PC-3 (cell line): ENCODE measurements around the gene XK. TPM values are rescaled to one million over a fixed set of nuclear protein-coding genes. Genes with fewer than 3 reads are reported as not detected.

ENCODE experiments used
- ATAC-seq: fragments of 200-7000 bp; cut with Tn5 transposase; 2 replicates; pipeline ENCODE4 v1.9.1; 2020; ENCODE audit warnings: mild to moderate bottlenecking, moderate library complexity
- BruUV-seq: library from RNA; stranded (reverse); fragments of 400-500 nt; replicated peaks from 2 replicates; lab custom pipeline; 2021; lab: Mats Ljungman, UMichigan
- CTCF ChIA-PET: fragments of 300-600 bp; sonication (Branson Sonifier 250); formaldehyde crosslinking; loops from one replicate; lab custom pipeline; 2022; ENCODE audit warnings: antibody characterized with exemption; lab: Charles Lee
- POLR2A ChIA-PET: fragments of 300-600 bp; sonication (Branson Sonifier 250); formaldehyde crosslinking; loops from one replicate; lab custom pipeline; 2022; ENCODE audit warnings: antibody characterized with exemption; ENCODE audit not compliant: unreplicated experiment; lab: Charles Lee
- DNase-seq: peaks from one replicate; pipeline ENCODE4 v3.0.0-alpha.2; 2015
- H2AFZ ChIP-seq: fragments of 300-600 bp; sonication (generic); 2 replicates; pipeline ENCODE4 v1.6.0; 2016; ENCODE audit warnings: antibody characterized with exemption, low read length
- H3F3A ChIP-seq: fragments of 300-600 bp; sonication (generic); one replicate; pipeline ENCODE4 v1.6.0; 2017; ENCODE audit warnings: antibody characterized with exemption, low read length, control low read depth, mild to moderate bottlenecking; ENCODE audit not compliant: unreplicated experiment
- H3K27ac ChIP-seq: fragments of 300-600 bp; sonication (generic); 2 replicates; pipeline ENCODE4 v1.5.1; 2016; ENCODE audit warnings: mild to moderate bottlenecking, low read length
- H3K27me3 ChIP-seq: fragments of 300-600 bp; sonication (generic); 2 replicates; pipeline ENCODE4 v1.6.1; 2016; ENCODE audit warnings: low read length, mixed read lengths
- H3K36me3 ChIP-seq: fragments of 300-600 bp; sonication (generic); 2 replicates; pipeline ENCODE4 v1.6.1; 2016; ENCODE audit warnings: low read depth, mixed run types, low read length, mixed read lengths
- H3K4me1 ChIP-seq: fragments of 300-600 bp; sonication (generic); 2 replicates; pipeline ENCODE4 v1.5.1; 2016; ENCODE audit warnings: low read length; ENCODE audit not compliant: insufficient read depth
- H3K4me2 ChIP-seq: fragments of 300-600 bp; sonication (generic); 2 replicates; pipeline ENCODE4 v1.6.0; 2016; ENCODE audit warnings: low read length
- H3K4me3 ChIP-seq: fragments of 300-600 bp; sonication (generic); 2 replicates; pipeline ENCODE4 v1.5.1; 2016; ENCODE audit warnings: mild to moderate bottlenecking, low read length, mixed read lengths
- H3K79me2 ChIP-seq: fragments of 300-600 bp; sonication (generic); 2 replicates; pipeline ENCODE4 v1.6.1; 2017; ENCODE audit warnings: low read length, mixed read lengths
- H3K9ac ChIP-seq: fragments of 300-600 bp; sonication (generic); 2 replicates; pipeline ENCODE4 v1.6.0; 2016; ENCODE audit warnings: mild to moderate bottlenecking, low read length
- H3K9me2 ChIP-seq: fragments of 300-600 bp; sonication (generic); replicated peaks from 2 replicates; pipeline ENCODE4 v1.6.1; 2016; ENCODE audit warnings: mixed run types, low read length, mixed read lengths
- H3K9me3 ChIP-seq: fragments of 300-600 bp; sonication (generic); 2 replicates; pipeline ENCODE4 v1.6.1; 2016; ENCODE audit warnings: low read length, mixed read lengths
- H4K20me1 ChIP-seq: fragments of 300-600 bp; sonication (generic); 2 replicates; pipeline ENCODE4 v1.6.1; 2016; ENCODE audit warnings: low read length, mixed read lengths
- EZH2 ChIP-seq: fragments of 300-600 bp; sonication (generic); IDR thresholded peaks from one replicate; pipeline ENCODE4 v1.6.1; 2017; ENCODE audit warnings: antibody characterized with exemption, mild to moderate bottlenecking, low read length; ENCODE audit not compliant: unreplicated experiment
- EZH2phosphoT487 ChIP-seq: fragments of 300-600 bp; sonication (generic); IDR thresholded peaks from 2 replicates; pipeline ENCODE4 v1.6.1; 2018; ENCODE audit warnings: mild to moderate bottlenecking, antibody characterized with exemption, low read length, borderline replicate concordance
- intact Hi-C: fragments of 100-400 bp; cut with micrococcal nuclease; formaldehyde crosslinking; loops from 2 replicates; pipeline ENCODE4 v1.9.0; 2023
- total RNA-seq: library from RNA; depleted of rRNA; stranded (reverse); fragments of >200 nt; gene quantifications from 2 replicates; pipeline ENCODE4 v1.2.3, GENCODE V29; 2014
- TF ChIP-seq, protein P1 (sequence below): fragments of 300-600 bp; sonication (generic); conservative IDR thresholded peaks from 2 replicates; pipeline ENCODE4 v1.5.1; 2017; ENCODE audit warnings: antibody characterized with exemption, low read depth, mild to moderate bottlenecking, low read length

The XK gene
- total RNA-seq, 1 experiment from 2014 or later: 8.0 TPM

DNA sequence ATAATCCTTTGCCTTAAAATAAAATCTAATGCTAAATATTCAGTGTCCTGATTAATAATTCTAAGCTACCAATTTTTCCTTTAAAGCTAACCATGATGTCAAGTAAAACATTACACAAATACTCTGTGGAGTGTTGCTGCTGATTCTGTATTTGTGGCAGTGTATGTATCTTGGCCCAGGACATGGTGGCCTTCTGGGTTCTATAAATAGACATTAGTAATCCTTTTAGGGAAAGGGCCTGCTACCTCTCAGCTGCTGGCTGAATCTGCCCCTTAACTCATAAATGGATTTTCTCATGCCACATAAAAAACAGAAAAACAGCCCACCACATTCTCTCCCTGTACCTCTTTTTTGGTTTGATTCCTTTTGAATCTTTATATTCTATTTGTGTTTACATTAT lies 1.2 kb upstream of the XK start:
- H3K9me2 ChIP-seq: no peaks in the 10 kb centered on the region
- ChIA-PET POLR2A (no interaction called here), CTCF (no interaction called here)
- no peak for TF ChIP-seq EZH2
- H3K27ac ChIP-seq: no peak overlapping the region
- H3F3A ChIP-seq: no peaks in the 10 kb centered on the region
- no peaks in the 10 kb centered on the region for H3K36me3 ChIP-seq
- no peak for ATAC-seq
- no peaks in the 10 kb centered on the region for H3K9me3 ChIP-seq
- peaks cover 17% of the 10 kb centered on the region for H3K4me1 ChIP-seq
- intact Hi-C loops: no loop called here
- peaks cover 14% of the 10 kb centered on the region; the same call in 1 of the 2 replicates for H3K79me2 ChIP-seq
- no TSS peak for BruUV-seq
- no peaks in the 10 kb centered on the region for H4K20me1 ChIP-seq
- H3K4me2 ChIP-seq: no peak overlapping the region
- H3K4me3 ChIP-seq: no peak overlapping the region
- no peaks in the 10 kb centered on the region for H3K27me3 ChIP-seq
- no peak for DNase-seq
- no peak overlapping the region for H3K9ac ChIP-seq
- peak overlapping the region; percentile 68; the same call in 1 of the 2 replicates for H2AFZ ChIP-seq

DNA sequence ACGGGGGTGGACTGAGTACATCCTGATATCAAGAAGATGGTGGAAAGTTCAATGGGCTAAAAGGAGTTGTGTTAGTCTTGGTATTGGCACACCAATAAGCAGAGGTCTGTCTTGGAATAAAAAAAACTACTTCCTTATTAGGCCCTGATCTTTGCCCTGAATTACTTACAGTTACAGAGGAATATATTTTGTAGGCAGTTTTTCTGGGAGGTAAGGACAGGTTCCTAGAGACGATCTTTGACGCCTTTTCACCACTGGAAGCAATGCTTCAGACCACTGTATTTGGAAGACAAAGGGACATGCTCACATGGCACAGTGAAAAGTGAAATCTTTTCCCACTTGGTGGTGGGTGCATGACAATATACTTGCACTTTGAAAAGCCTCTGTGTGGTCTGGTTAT lies 618 bp upstream of the XK start:
- intact Hi-C loops: no loop called here
- BruUV-seq: no TSS peak

GRCh38 chrX:37686369-37686995 lies 891 bp downstream of the XK start:
- no peaks in the 10 kb centered on the region for H4K20me1 ChIP-seq
- TF ChIP-seq, protein P1, sequence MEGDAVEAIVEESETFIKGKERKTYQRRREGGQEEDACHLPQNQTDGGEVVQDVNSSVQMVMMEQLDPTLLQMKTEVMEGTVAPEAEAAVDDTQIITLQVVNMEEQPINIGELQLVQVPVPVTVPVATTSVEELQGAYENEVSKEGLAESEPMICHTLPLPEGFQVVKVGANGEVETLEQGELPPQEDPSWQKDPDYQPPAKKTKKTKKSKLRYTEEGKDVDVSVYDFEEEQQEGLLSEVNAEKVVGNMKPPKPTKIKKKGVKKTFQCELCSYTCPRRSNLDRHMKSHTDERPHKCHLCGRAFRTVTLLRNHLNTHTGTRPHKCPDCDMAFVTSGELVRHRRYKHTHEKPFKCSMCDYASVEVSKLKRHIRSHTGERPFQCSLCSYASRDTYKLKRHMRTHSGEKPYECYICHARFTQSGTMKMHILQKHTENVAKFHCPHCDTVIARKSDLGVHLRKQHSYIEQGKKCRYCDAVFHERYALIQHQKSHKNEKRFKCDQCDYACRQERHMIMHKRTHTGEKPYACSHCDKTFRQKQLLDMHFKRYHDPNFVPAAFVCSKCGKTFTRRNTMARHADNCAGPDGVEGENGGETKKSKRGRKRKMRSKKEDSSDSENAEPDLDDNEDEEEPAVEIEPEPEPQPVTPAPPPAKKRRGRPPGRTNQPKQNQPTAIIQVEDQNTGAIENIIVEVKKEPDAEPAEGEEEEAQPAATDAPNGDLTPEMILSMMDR: no peak
- TF ChIP-seq EZH2: no peak
- TF ChIP-seq EZH2phosphoT487: no peak
- ChIA-PET POLR2A (no interaction called here), CTCF (no interaction called here)
- peaks cover 17% of the 10 kb centered on the region for H3K4me1 ChIP-seq
- no peaks in the 10 kb centered on the region for H3F3A ChIP-seq
- ATAC-seq (no peak), DNase-seq (peak; percentile 2)
- H3K36me3 ChIP-seq: no peaks in the 10 kb centered on the region
- no peak overlapping the region for H3K27ac ChIP-seq
- peak overlapping the region; percentile 68 for H3K4me3 ChIP-seq
- H2AFZ ChIP-seq: peak overlapping the region; percentile 68
- TSS peak; percentile 57 for BruUV-seq
- H3K9ac ChIP-seq: peak overlapping the region; percentile 63
- intact Hi-C loops: no loop called here
- peaks cover 14% of the 10 kb centered on the region; the same call in 1 of the 2 replicates for H3K79me2 ChIP-seq
- H3K27me3 ChIP-seq: no peaks in the 10 kb centered on the region
- H3K9me3 ChIP-seq: no peaks in the 10 kb centered on the region
- H3K4me2 ChIP-seq: peak overlapping the region; percentile 90
- H3K9me2 ChIP-seq: no peaks in the 10 kb centered on the region

More for the DNA sequence above, 618 bp upstream of the XK start:
- Histone ChIP-seq H4K20me1 (no peaks in the 10 kb centered on the region), H3K9ac (no peak overlapping the region), H3K4me3 (peak overlapping the region; percentile 46; the same call in 1 of the 2 replicates), H2AFZ (peak overlapping the region; percentile 68), H3K27me3 (no peaks in the 10 kb centered on the region), H3K9me3 (no peaks in the 10 kb centered on the region), H3K79me2 (peaks cover 14% of the 10 kb centered on the region; the same call in 1 of the 2 replicates), H3K27ac (no peak overlapping the region), H3K4me2 (peak overlapping the region; percentile 90; the same call in 1 of the 2 replicates), H3K36me3 (no peaks in the 10 kb centered on the region), H3K9me2 (no peaks in the 10 kb centered on the region), H3F3A (no peaks in the 10 kb centered on the region), H3K4me1 (peaks cover 17% of the 10 kb centered on the region)
- TF ChIP-seq, protein P1: no peak
- no peak for TF ChIP-seq EZH2phosphoT487
- no peak for TF ChIP-seq EZH2
- ATAC-seq: peak; percentile 20
- ChIA-PET POLR2A (interaction anchor here (0.6 kb wide), 1 partner anchor 33 kb away, joined by 3 read pairs; no protein-coding TSS in a partner anchor), CTCF (no interaction called here)
- DNase-seq: peak; percentile 18
